Measurements from ENCODE around the gene MPP2. TPM values are rescaled to one million over a fixed set of nuclear protein-coding genes. Genes with fewer than 3 reads are reported as not detected.
"Not testable (repeated sequence)": the region's sequence is repeated elsewhere in the genome, so short reads cannot be mapped to it uniquely, and the experiment has no call there.

The MPP2 gene
- total and polyA plus RNA-seq, 2 experiments from 2014 or later = 23.4 to 25.4 TPM

GRCh38 chr17:43875476-43876147 lies 31.7 kb downstream of the MPP2 start:
- Histone ChIP-seq H3K9me3 (ENCODE audit: low read depth) (no peaks in the 10 kb centered on the region), H3K4me1 (ENCODE audit: low read depth) (no peaks in the 10 kb centered on the region), H3K4me3 (no peak overlapping the region), H3K27ac (no peak overlapping the region), H3K27me3 (no peaks in the 10 kb centered on the region), H3K36me3 (no peaks in the 10 kb centered on the region)
- TF ChIP-seq CTCF (IDR thresholded peaks at IDR 0.05; ENCODE audit: low read depth, low read length) = no peak
- no peak for DNase-seq (ENCODE audit: low read depth in 1 of 2, low spot score in 1 of 2)

- Histone ChIP-seq H3K4me3 (no peak overlapping the region), H3K27ac (no peak overlapping the region), H3K9me3 (ENCODE audit: low read depth) (no peaks in the 10 kb centered on the region), H3K4me1 (ENCODE audit: low read depth) (no peaks in the 10 kb centered on the region), H3K36me3 (no peaks in the 10 kb centered on the region), H3K27me3 (no peaks in the 10 kb centered on the region)
- no peak for DNase-seq (ENCODE audit: low read depth in 1 of 2, low spot score in 1 of 2)
- TF ChIP-seq CTCF (IDR thresholded peaks at IDR 0.05; ENCODE audit: low read depth, low read length) = no peak
Observed at GRCh38 chr17:43874293-43874692, 33.0 kb downstream of the MPP2 start.

DNA sequence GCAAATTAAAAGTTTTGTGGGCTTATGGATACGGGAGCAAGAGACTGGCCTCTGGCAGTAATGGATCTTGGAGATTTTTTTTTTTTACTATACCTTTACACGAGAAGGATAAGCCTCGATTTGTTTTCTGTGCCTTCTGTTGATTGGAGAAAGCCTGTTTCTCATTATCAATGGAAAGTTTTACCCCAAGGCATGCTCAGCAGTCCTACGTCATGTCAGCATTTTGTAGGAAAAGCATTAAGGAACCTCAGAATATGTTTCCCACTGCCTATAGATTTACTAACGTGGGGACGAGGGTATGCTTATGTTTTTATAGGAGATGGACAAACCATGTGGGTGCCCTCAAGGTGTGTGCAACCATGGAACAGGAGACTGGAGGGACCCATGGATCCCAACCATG lies 33.5 kb downstream of the MPP2 start:
- TF ChIP-seq CTCF (IDR thresholded peaks at IDR 0.05; ENCODE audit: low read depth, low read length) = no peak
- Histone ChIP-seq H3K36me3 (no peaks in the 10 kb centered on the region), H3K9me3 (ENCODE audit: low read depth) (no peaks in the 10 kb centered on the region), H3K27me3 (no peaks in the 10 kb centered on the region), H3K4me3 (no peak overlapping the region), H3K4me1 (ENCODE audit: low read depth) (no peaks in the 10 kb centered on the region), H3K27ac (no peak overlapping the region)
- DNase-seq (ENCODE audit: low read depth in 1 of 2, low spot score in 1 of 2) = no peak

- Histone ChIP-seq H3K4me3 (no peak overlapping the region), H3K4me1 (ENCODE audit: low read depth) (no peaks in the 10 kb centered on the region), H3K36me3 (no peaks in the 10 kb centered on the region), H3K27me3 (no peaks in the 10 kb centered on the region), H3K9me3 (ENCODE audit: low read depth) (no peaks in the 10 kb centered on the region), H3K27ac (no peak overlapping the region)
- TF ChIP-seq CTCF (IDR thresholded peaks at IDR 0.05; ENCODE audit: low read depth, low read length) = no peak
- no peak for DNase-seq (ENCODE audit: low read depth in 1 of 2, low spot score in 1 of 2)
Observed at GRCh38 chr17:43873091-43873490, 34.2 kb downstream of the MPP2 start.

DNA sequence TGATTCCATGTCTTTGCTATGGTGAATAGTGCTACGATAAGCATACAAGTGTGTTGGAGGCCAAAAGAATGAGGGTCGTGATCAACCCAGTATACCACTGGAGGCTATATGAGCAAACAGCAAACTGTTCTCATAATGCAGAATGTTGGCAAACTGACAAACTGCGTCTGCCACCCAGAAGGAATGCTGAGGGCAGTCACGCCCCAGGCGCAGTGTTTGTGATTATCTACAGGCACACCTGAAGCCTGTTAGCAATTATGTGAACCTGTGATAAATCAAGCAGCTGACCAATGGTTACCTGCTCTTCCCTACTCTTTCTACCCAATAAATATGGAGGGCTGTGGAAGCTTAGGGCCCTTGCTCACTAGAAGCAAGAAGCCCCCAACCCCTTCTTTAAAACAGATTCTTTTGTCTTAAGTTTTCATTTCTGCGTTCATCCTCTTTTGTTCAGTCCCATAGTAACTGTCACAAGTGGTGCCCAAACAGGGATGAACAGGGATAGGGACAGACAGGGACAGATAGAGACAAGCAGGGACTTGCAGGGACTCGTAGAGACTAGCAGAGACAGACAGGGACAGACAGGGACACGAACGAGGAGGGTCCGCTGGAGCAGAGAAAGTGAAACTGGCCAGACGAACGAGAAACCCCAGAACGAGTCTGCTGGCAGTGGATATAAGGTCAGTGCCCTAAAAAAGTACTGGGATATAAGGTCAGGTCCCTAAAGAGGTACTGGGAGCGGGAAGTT lies 35.2 kb downstream of the MPP2 start:
- DNase-seq (ENCODE audit: low read depth in 1 of 2, low spot score in 1 of 2) = no peak
- Histone ChIP-seq H3K27me3 (peaks cover 7% of the 10 kb centered on the region), H3K27ac (no peak overlapping the region), H3K36me3 (no peaks in the 10 kb centered on the region), H3K9me3 (ENCODE audit: low read depth) (no peaks in the 10 kb centered on the region), H3K4me1 (ENCODE audit: low read depth) (no peaks in the 10 kb centered on the region), H3K4me3 (no peak overlapping the region)
- no peak for TF ChIP-seq CTCF (IDR thresholded peaks at IDR 0.05; ENCODE audit: low read depth, low read length)

DNA sequence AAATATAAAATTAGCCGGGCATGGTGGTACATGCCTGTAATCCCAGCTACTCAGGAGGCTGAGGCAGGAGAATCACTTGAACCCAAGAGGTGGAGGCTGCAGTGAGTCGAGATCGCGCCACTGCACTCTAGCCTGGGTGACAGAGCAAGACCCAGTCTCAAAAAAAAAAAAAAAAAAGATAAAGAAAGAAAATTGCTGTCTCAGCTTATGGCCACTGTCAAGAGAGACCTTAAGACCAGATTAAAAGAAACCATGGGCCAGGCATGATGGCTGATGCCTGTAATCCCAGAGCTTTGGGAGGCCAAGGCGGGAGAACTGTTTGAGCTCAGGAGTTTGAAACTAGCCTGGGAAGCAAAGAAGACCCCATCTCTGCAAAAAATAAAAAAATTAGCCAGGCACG lies 38.3 kb downstream of the MPP2 start:
- H3K27ac ChIP-seq; H3K4me3 ChIP-seq; H3K36me3 ChIP-seq; DNase-seq (ENCODE audit: low read depth in 1 of 2, low spot score in 1 of 2); H3K4me1 ChIP-seq (ENCODE audit: low read depth); H3K9me3 ChIP-seq (ENCODE audit: low read depth): not testable (repeated sequence)
- H3K27me3 ChIP-seq = peaks cover 13% of the 10 kb centered on the region

Data from cardiac muscle cell (in vitro differentiated cells and primary cell).